ENCODE results near the gene TASOR2. TPM values are rescaled to one million over a fixed set of nuclear protein-coding genes. Genes with fewer than 3 reads are reported as not detected.

The TASOR2 gene
- polyA plus RNA-seq, 1 donor from 2014 or later = 28.6 TPM

DNA sequence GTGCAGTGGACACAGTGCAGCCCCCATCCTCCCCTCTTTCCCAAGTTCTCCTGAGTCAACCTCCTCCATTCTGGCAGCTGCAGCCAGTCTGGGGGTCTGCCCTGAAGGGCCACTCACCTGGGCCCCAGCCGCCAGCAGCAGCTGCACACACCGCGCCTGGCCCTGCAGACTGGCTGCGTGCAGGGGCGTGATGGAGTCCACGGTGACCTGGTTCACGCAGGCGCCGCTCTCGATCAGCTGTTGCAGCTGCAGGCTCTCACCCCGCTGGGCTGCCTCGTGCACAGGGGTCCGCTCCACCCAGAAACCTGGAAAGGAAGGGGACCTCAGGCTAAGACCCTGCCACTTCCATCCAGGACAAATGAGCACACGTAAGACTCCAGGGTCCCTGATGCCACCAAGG, 31.9 kb upstream of the TASOR2 start:
- Histone ChIP-seq H3K4me3 (ENCODE audit: low read length) (no peak overlapping the region), H2AFZ (ENCODE audit: low read depth, low read length) (no peak overlapping the region), H3K36me3 (ENCODE audit: insufficient read depth, low read length) (no peaks in the 10 kb centered on the region), H3K27ac (ENCODE audit: low read length) (no peak overlapping the region), H3K9me2 (ENCODE audit: insufficient read depth, low read length) (no peaks in the 10 kb centered on the region), H4K20me1 (ENCODE audit: insufficient read depth) (no peaks in the 10 kb centered on the region), H3K4me2 (ENCODE audit: low read length) (no peak overlapping the region), H3K79me2 (replicated peaks; ENCODE audit: insufficient read depth, low read length) (no peaks in the 10 kb centered on the region), H3K27me3 (ENCODE audit: insufficient read depth, low read depth, low read length) (no peaks in the 10 kb centered on the region), H3K9ac (ENCODE audit: low read length) (no peak overlapping the region), H3F3A (ENCODE audit: insufficient read depth, low read length, poor library complexity, severe bottlenecking) (no peaks in the 10 kb centered on the region), H3K9me3 (ENCODE audit: low read length) (no peaks in the 10 kb centered on the region)
- TF ChIP-seq RAD21 (conservative IDR thresholded peaks at IDR 0.05) = no peak
- no peak for TF ChIP-seq EP300 (conservative IDR thresholded peaks at IDR 0.05; ENCODE audit: poor library complexity, severe bottlenecking)
- no peak for TF ChIP-seq MXI1 (conservative IDR thresholded peaks at IDR 0.05; ENCODE audit: poor library complexity, severe bottlenecking)
- TF ChIP-seq SMC3 (conservative IDR thresholded peaks at IDR 0.05; ENCODE audit: poor library complexity) = no peak
- no peak for TF ChIP-seq TAF1 (IDR thresholded peaks at IDR 0.05; ENCODE audit: low read depth)
- no peak for TF ChIP-seq REST (IDR thresholded peaks at IDR 0.05; ENCODE audit: borderline replicate concordance)
- TF ChIP-seq POLR2AphosphoS5 (IDR thresholded peaks at IDR 0.05) = no peak
- TF ChIP-seq, protein P1, sequence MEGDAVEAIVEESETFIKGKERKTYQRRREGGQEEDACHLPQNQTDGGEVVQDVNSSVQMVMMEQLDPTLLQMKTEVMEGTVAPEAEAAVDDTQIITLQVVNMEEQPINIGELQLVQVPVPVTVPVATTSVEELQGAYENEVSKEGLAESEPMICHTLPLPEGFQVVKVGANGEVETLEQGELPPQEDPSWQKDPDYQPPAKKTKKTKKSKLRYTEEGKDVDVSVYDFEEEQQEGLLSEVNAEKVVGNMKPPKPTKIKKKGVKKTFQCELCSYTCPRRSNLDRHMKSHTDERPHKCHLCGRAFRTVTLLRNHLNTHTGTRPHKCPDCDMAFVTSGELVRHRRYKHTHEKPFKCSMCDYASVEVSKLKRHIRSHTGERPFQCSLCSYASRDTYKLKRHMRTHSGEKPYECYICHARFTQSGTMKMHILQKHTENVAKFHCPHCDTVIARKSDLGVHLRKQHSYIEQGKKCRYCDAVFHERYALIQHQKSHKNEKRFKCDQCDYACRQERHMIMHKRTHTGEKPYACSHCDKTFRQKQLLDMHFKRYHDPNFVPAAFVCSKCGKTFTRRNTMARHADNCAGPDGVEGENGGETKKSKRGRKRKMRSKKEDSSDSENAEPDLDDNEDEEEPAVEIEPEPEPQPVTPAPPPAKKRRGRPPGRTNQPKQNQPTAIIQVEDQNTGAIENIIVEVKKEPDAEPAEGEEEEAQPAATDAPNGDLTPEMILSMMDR (IDR thresholded peaks at IDR 0.05; ENCODE audit: poor library complexity, severe bottlenecking) = no peak
- no peak for TF ChIP-seq EZH2 (IDR thresholded peaks at IDR 0.05; ENCODE audit: borderline replicate concordance, insufficient read depth, low read length, poor library complexity, severe bottlenecking)

GRCh38 chr10:5654218-5654755, 30.4 kb upstream of the TASOR2 start:
- TF ChIP-seq REST (IDR thresholded peaks at IDR 0.05; ENCODE audit: borderline replicate concordance) (no peak), EZH2 (IDR thresholded peaks at IDR 0.05; ENCODE audit: borderline replicate concordance, insufficient read depth, low read length, poor library complexity, severe bottlenecking) (no peak), POLR2AphosphoS5 (IDR thresholded peaks at IDR 0.05) (no peak), EP300 (conservative IDR thresholded peaks at IDR 0.05; ENCODE audit: poor library complexity, severe bottlenecking) (no peak), SMC3 (conservative IDR thresholded peaks at IDR 0.05; ENCODE audit: poor library complexity) (no peak), RAD21 (conservative IDR thresholded peaks at IDR 0.05) (no peak), MXI1 (conservative IDR thresholded peaks at IDR 0.05; ENCODE audit: poor library complexity, severe bottlenecking) (no peak)
- TF ChIP-seq, protein P1 (IDR thresholded peaks at IDR 0.05; ENCODE audit: poor library complexity, severe bottlenecking) = no peak
- Histone ChIP-seq H4K20me1 (ENCODE audit: insufficient read depth) (no peaks in the 10 kb centered on the region), H3K9me3 (ENCODE audit: low read length) (no peaks in the 10 kb centered on the region)

More at GRCh38 chr10:5654218-5654755, 30.4 kb upstream of the TASOR2 start:
- Histone ChIP-seq H2AFZ (ENCODE audit: low read depth, low read length) (no peak overlapping the region), H3K79me2 (replicated peaks; ENCODE audit: insufficient read depth, low read length) (no peaks in the 10 kb centered on the region), H3F3A (ENCODE audit: insufficient read depth, low read length, poor library complexity, severe bottlenecking) (no peaks in the 10 kb centered on the region), H3K9ac (ENCODE audit: low read length) (no peak overlapping the region), H3K4me3 (ENCODE audit: low read length) (no peak overlapping the region), H3K27ac (ENCODE audit: low read length) (no peak overlapping the region), H3K36me3 (ENCODE audit: insufficient read depth, low read length) (no peaks in the 10 kb centered on the region), H3K27me3 (ENCODE audit: insufficient read depth, low read depth, low read length) (no peaks in the 10 kb centered on the region), H3K4me2 (ENCODE audit: low read length) (no peak overlapping the region), H3K9me2 (ENCODE audit: insufficient read depth, low read length) (no peaks in the 10 kb centered on the region)
